Measurements from ENCODE around the gene TIAM1.

DNA sequence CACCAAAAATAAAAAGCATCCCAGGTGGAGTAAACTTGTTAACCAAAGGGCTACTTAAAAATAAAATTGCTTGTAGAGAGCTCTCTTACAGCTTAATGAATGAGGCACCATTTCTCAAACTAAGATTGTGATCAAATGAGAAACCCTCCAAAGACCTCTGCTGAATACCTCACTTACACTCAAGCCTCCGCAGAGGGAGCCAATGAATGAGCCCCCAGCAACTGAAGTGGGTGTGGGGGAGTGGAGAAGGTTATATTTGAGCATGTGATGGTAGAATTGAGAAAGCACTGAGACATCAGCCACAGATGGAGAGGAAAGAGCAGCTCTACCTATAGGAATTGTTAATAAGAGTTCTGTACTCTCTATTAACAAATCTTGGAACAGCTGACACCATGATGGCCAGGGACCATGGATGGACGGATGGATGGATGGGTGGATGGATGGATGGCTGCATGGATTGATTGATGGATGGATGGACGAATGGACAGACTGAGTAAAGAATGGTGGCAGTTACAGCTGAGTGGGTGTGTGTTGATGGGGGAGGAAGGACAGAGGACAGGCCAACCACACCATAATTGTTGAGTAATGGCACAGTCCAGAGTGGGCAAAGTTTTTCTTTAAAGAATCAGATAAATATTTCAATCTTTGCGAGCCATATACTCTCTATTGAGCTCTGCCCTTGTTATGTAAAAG, 20.3 kb upstream of the TIAM1 start:
- TF ChIP-seq, protein P1, sequence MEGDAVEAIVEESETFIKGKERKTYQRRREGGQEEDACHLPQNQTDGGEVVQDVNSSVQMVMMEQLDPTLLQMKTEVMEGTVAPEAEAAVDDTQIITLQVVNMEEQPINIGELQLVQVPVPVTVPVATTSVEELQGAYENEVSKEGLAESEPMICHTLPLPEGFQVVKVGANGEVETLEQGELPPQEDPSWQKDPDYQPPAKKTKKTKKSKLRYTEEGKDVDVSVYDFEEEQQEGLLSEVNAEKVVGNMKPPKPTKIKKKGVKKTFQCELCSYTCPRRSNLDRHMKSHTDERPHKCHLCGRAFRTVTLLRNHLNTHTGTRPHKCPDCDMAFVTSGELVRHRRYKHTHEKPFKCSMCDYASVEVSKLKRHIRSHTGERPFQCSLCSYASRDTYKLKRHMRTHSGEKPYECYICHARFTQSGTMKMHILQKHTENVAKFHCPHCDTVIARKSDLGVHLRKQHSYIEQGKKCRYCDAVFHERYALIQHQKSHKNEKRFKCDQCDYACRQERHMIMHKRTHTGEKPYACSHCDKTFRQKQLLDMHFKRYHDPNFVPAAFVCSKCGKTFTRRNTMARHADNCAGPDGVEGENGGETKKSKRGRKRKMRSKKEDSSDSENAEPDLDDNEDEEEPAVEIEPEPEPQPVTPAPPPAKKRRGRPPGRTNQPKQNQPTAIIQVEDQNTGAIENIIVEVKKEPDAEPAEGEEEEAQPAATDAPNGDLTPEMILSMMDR (conservative IDR thresholded peaks at IDR 0.05) = no peak
- no peak for TF ChIP-seq EZH2 (IDR thresholded peaks at IDR 0.05; ENCODE audit: low read depth)

Measured in PC-9 (cell line).